Skeletal muscle satellite cell (primary cell): ENCODE data around the gene CAMSAP3.

Source experiments
- H3K27me3 ChIP-seq: 2 replicates; pipeline ENCODE4 v1.7.0; 2013; ENCODE audit warnings: low read length; ENCODE audit not compliant: control insufficient read depth, insufficient read depth
- H3K36me3 ChIP-seq: 2 replicates; pipeline ENCODE4 v1.7.0; 2013; ENCODE audit warnings: mild to moderate bottlenecking, control low read depth, low read length; ENCODE audit not compliant: insufficient read depth
- H3K4me1 ChIP-seq: 2 replicates; pipeline ENCODE4 v1.7.0; 2013; ENCODE audit warnings: low read length; ENCODE audit not compliant: control insufficient read depth, insufficient read depth
- H3K4me2 ChIP-seq: 2 replicates; pipeline ENCODE4 v1.7.0; 2013; ENCODE audit warnings: mild to moderate bottlenecking, low read length
- H3K4me3 ChIP-seq: 2 replicates; pipeline ENCODE4 v1.7.0; 2013; ENCODE audit warnings: low read length
- H3K9ac ChIP-seq: 2 replicates; pipeline ENCODE4 v1.7.0; 2013; ENCODE audit warnings: mild to moderate bottlenecking, low read depth, low read length, moderate library complexity
- H3K9me3 ChIP-seq: replicated peaks from 2 replicates; pipeline ENCODE4 v1.7.0; 2013; ENCODE audit warnings: mild to moderate bottlenecking, control low read depth, low read length

The CAMSAP3 gene

DNA sequence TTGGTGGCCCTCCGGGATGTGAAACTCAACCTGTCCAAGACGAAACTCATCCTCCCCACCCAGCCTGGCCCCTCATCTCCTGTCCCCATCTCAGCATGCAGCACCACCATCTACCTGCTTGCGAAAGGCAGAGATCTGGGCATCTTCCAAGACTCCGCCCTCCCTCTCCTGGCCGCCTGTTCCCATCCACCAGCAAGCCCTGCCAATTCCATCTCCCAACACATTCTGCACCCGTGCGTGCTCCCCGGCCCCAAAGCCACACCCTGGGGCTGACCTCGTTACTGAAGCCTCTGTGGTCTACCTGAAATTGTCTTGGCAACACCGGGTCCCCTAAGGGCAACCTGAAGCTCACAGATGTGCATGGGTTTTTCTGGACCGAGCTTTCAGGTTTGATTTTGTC lies 13.2 kb upstream of the CAMSAP3 start:
- H3K4me1 ChIP-seq = no peaks in the 10 kb centered on the region
- H3K27me3 ChIP-seq = peaks cover 24% of the 10 kb centered on the region
- H3K9ac ChIP-seq = no peak overlapping the region
- no peaks in the 10 kb centered on the region for H3K9me3 ChIP-seq
- no peaks in the 10 kb centered on the region for H3K36me3 ChIP-seq
- H3K4me3 ChIP-seq = no peak overlapping the region
- no peak overlapping the region for H3K4me2 ChIP-seq

DNA sequence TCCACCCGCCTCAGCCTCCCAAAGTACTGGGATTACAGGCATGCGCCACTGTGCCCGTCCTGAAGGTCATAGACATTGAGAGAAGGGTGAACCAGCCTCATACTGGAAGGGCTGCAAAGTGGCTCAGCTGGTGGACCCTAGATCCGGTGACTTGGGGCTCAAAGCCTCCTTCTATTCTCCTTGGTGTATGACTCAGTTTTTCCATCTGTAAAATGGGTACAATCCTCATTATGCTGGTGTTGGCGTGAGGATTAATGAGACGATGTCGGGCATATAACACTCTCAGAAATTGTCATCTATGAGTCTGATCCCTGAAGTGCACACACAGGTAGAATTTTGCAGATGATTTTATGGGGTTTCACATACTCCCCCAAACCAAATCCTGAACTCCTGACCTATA lies 5.8 kb upstream of the CAMSAP3 start:
- Histone ChIP-seq H3K4me3 (no peak overlapping the region), H3K4me1 (no peaks in the 10 kb centered on the region), H3K27me3 (peaks cover 11% of the 10 kb centered on the region), H3K9me3 (no peaks in the 10 kb centered on the region), H3K9ac (no peak overlapping the region), H3K4me2 (no peak overlapping the region), H3K36me3 (no peaks in the 10 kb centered on the region)

DNA sequence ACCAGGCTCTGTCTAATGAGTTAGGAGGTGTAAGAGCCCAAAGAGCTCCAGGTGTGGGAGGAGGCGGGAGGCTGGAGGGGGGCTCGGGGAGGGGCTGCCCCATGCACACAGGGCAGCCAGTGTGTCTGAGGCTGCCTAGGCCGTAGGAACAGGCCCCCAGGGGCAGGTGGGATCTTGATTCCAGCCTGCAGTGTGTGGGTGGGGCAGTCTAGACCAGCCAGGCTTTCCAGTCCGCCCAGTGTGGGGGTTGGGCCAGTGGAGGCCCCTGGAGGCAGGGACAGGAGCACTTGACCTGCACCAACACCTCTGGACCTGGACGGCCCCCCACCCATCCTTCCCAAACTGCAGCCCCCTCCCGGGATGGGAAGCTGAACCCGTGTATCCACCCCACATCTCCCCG lies 5.4 kb upstream of the CAMSAP3 start:
- Histone ChIP-seq H3K4me1 (no peaks in the 10 kb centered on the region), H3K4me2 (no peak overlapping the region), H3K9ac (no peak overlapping the region), H3K9me3 (no peaks in the 10 kb centered on the region), H3K4me3 (no peak overlapping the region), H3K27me3 (peaks cover 15% of the 10 kb centered on the region), H3K36me3 (no peaks in the 10 kb centered on the region)

DNA sequence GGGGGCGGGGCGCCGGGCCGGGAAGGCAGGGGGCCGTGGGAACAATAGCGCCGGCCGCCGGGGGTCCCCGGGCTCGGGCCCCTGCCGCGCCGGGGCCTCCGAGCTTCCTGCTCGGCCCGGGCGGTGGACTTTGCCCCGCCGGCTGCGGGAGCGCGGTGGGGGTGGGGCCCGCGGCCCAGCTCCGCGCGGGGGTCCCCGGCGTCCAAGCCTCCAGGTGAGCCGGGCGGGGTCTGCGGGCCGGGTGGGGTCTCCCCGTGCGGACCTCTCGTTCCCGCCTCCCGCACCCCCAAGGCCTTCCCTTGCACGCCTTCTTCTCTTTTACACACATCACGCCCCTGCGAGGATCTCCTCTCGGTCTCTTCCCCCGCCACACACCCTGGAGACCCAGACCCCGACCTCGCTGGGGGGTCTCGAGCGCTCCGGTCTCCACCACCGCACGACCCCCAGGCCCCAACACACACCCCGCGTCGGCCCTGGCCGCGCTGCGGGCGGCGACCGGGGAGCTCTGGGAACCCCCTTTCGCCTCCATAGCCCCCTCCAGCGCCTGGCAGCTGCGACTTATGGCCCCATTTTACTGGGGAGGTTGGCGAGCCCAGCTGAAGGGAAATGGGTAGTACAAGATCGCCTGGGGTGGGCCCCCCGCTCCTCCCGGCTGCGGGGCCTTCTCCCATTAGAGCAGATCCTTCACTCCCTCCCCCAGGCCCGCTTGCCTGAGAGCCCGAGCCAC lies 711 bp downstream of the CAMSAP3 start:
- no peak overlapping the region for H3K9ac ChIP-seq
- peaks cover 43% of the 10 kb centered on the region for H3K27me3 ChIP-seq
- H3K4me2 ChIP-seq = no peak overlapping the region
- H3K36me3 ChIP-seq = no peaks in the 10 kb centered on the region
- no peak overlapping the region for H3K4me3 ChIP-seq
- H3K9me3 ChIP-seq = no peaks in the 10 kb centered on the region
- no peaks in the 10 kb centered on the region for H3K4me1 ChIP-seq

DNA sequence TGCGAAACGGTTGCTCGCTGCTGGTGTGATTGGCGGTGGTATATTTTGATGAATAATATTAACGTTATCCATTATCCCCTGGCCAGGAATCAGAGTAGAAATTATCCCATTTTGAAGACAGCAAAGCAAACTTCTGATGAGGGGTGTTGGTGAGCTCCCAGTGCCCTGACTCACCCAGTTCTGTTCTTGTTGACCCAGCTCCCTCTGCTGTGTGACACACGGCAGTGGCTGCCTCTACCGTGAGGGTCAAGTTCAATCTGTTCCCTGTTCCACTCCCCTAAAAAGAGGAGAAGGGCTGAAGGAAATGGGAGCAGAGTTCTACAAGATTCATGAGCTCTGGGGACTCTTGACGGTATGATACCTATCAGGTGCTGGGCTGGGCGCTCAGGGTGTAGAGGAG lies 2.0 kb downstream of the CAMSAP3 start:
- H3K36me3 ChIP-seq = no peaks in the 10 kb centered on the region
- H3K9me3 ChIP-seq = no peaks in the 10 kb centered on the region
- peaks cover 43% of the 10 kb centered on the region for H3K27me3 ChIP-seq
- no peaks in the 10 kb centered on the region for H3K4me1 ChIP-seq
- no peak overlapping the region for H3K4me3 ChIP-seq
- no peak overlapping the region for H3K9ac ChIP-seq
- no peak overlapping the region for H3K4me2 ChIP-seq

DNA sequence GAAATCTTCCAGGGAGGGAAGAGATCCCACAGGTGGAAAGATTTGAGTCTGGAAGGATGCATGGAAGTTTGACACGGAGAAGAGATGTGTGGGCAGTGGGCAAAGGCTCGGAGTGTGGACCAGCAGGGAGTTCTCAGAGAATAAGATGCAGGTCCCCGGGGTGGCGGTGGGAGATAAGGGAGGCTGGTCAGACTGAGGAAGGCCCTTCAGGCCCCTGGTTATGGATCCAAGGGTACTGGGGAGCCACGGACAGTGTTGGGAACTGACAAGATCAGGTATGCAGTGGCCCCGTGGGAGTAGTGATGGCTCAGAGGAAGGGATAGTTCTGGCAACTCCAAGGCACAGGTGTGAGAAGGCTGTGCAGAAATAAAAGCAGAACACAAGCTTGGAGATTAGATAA lies 2.5 kb downstream of the CAMSAP3 start:
- Histone ChIP-seq H3K27me3 (peaks cover 43% of the 10 kb centered on the region), H3K9me3 (no peaks in the 10 kb centered on the region), H3K4me2 (no peak overlapping the region), H3K4me1 (no peaks in the 10 kb centered on the region), H3K9ac (no peak overlapping the region), H3K36me3 (no peaks in the 10 kb centered on the region), H3K4me3 (no peak overlapping the region)

DNA sequence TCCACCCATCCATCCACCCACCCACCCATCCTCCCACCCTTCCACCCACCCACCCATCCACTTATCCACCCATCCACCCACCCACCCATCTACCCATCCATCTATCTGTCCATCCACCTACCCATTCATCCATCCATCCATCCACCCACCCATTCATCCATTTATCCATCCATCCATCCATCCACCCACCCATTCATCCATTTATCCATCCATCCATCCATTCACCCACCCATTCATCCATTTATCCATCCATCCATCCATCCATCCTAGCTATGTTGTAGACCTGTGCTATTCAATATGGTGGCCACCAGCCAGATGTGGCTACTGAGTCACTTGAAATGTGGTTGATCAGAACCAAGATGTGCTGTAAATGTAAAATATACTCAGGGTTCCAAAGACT lies 5.1 kb downstream of the CAMSAP3 start:
- Histone ChIP-seq H3K9me3 (no peaks in the 10 kb centered on the region), H3K27me3 (peaks cover 35% of the 10 kb centered on the region), H3K36me3 (no peaks in the 10 kb centered on the region), H3K4me3 (no peak overlapping the region), H3K4me1 (no peaks in the 10 kb centered on the region), H3K9ac (no peak overlapping the region), H3K4me2 (no peak overlapping the region)

DNA sequence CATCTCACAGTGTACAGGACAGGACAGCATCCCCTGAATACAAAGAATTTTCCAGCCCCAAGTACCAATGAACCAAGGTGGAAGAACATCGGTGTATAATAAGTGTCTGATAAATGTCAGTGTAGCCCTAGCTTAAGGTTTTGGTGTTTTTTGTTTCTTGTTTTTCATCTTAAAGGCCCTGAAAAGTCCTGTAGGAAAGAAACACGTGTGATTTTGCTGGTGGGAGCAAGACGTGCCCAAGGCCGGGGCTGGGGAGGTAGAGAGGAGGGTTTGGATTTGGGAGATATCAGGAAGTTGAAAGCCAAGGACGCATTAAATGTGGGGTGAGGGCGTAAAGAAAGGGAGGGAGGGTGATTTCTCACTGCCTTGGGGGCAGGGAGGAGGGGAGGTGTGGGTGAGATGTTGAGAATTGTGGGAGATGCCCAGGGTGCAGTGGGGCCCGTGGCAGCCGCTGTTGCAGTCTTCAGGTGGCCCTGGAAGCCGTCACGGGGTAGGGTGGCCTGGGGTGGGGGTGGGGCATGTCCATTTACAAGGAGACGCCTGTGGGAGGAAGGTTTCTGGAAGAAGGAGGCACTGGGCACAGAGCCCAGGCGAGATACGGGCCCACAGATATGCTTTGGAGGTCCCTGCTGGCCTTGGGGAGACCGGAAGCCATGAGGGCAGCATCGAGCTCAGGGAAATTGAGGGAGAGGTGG lies 6.7 kb downstream of the CAMSAP3 start:
- Histone ChIP-seq H3K4me3 (no peak overlapping the region), H3K4me1 (no peaks in the 10 kb centered on the region), H3K4me2 (no peak overlapping the region), H3K36me3 (no peaks in the 10 kb centered on the region), H3K9me3 (no peaks in the 10 kb centered on the region), H3K9ac (no peak overlapping the region), H3K27me3 (peaks cover 23% of the 10 kb centered on the region)

DNA sequence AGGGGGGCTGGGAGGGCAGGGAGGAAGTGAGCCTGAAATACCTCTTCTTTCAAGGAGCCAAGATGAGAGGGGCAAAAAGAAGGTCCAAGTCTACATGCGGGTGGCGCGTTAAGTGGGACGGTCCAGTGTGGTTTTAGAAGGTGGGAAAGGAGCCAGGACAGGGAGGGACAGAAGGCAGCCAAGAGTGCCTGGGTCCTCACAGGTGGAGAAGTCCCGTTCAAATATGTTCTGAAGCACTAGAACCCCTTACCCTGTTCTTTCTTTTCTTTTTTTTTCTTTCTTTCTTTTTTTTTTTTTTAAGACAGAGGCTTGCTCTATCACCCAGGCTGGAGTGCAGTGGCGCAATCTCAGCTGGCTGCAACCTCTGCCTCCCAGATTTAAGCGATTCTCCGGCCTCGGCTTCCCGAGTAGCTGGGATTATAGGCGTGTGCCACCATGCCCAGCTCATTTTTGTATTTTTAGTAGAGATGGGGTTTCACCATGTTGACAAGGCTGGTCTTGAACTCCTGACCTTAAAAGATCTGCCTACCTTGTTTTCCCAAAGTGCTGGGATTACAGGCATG lies 7.4 kb downstream of the CAMSAP3 start:
- no peak overlapping the region for H3K4me2 ChIP-seq
- no peaks in the 10 kb centered on the region for H3K9me3 ChIP-seq
- H3K27me3 ChIP-seq = peaks cover 17% of the 10 kb centered on the region
- H3K9ac ChIP-seq = no peak overlapping the region
- H3K4me1 ChIP-seq = no peaks in the 10 kb centered on the region
- H3K36me3 ChIP-seq = no peaks in the 10 kb centered on the region
- H3K4me3 ChIP-seq = no peak overlapping the region

DNA sequence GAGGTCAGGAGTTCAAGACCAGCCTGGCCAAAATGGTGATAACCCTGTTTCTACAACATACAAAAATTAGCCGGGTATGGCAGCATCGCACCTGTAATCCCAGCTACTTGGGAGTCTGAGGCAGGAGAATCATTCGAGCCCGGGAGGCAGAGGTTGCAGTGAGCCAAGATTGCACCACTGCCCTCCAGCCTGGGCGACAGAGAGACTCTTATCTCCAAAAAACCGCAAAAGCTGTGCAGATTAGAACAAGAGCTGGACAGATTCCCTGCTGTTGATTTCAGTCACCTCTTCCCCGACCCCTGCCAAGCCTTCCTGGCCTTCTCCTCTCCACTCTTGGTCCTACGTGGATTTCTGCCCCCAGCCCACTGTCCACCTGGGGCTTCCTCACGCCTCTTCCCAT lies 8.3 kb downstream of the CAMSAP3 start:
- Histone ChIP-seq H3K27me3 (peaks cover 10% of the 10 kb centered on the region), H3K9me3 (no peaks in the 10 kb centered on the region), H3K36me3 (no peaks in the 10 kb centered on the region), H3K4me2 (no peak overlapping the region), H3K4me3 (no peak overlapping the region), H3K9ac (no peak overlapping the region), H3K4me1 (no peaks in the 10 kb centered on the region)

DNA sequence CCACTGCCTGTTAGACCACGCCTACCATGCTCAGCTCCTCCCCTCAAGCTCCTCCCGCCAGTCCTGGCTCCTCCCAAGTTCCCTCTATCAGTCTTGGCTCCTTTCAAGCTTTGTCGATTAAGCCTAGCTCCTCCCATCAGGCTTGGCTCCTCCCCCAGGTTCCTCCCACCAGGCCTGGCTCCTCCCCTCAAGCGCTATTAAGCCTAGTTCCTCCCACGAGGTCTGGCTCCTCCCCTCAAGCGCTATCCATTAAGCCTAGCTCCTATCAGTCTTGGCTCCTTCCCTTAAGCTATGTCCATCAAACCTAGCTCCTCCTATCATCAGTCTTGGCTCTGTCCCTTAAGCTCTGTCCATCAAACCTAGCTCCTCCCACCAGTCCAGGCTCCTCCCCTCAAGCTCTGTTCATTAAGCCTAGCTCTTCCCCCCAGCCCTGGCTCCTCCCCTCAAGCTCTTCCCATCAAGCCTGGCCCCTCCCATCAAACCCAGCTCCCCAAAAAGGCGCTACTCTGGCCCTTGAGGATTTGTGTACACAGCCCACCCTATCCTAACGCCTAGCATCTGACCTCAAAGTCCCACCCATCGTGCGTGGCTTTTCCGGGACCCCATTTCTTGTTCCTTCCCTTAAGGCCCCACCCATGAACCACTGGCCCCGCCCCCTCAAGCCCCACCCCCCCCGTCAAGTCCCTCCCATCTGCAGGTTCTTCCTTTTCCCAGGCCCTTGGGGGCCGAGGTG lies 10.0 kb downstream of the CAMSAP3 start:
- Histone ChIP-seq H3K9me3 (no peaks in the 10 kb centered on the region), H3K9ac (no peak overlapping the region), H3K4me1 (no peaks in the 10 kb centered on the region), H3K36me3 (no peaks in the 10 kb centered on the region), H3K27me3 (peaks cover 10% of the 10 kb centered on the region), H3K4me2 (no peak overlapping the region), H3K4me3 (no peak overlapping the region)
